ENCODE measurements around the gene DNM1.

GRCh38 chr9:128153947-128154695, 49.1 kb upstream of the DNM1 start:
- TF ChIP-seq, protein P1, sequence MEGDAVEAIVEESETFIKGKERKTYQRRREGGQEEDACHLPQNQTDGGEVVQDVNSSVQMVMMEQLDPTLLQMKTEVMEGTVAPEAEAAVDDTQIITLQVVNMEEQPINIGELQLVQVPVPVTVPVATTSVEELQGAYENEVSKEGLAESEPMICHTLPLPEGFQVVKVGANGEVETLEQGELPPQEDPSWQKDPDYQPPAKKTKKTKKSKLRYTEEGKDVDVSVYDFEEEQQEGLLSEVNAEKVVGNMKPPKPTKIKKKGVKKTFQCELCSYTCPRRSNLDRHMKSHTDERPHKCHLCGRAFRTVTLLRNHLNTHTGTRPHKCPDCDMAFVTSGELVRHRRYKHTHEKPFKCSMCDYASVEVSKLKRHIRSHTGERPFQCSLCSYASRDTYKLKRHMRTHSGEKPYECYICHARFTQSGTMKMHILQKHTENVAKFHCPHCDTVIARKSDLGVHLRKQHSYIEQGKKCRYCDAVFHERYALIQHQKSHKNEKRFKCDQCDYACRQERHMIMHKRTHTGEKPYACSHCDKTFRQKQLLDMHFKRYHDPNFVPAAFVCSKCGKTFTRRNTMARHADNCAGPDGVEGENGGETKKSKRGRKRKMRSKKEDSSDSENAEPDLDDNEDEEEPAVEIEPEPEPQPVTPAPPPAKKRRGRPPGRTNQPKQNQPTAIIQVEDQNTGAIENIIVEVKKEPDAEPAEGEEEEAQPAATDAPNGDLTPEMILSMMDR (IDR thresholded peaks at IDR 0.05): no peak
- no peak for TF ChIP-seq POLR2A (IDR thresholded peaks at IDR 0.05)

All from thyroid gland (tissue), 4 donors.